Measurements from ENCODE around the gene NUP214. TPM values are rescaled to one million over a fixed set of nuclear protein-coding genes. Genes with fewer than 3 reads are reported as not detected.
A peak's percentile ranks its signal among the peaks of the same experiment; 100 is the strongest.
"Not testable (repeated sequence)": the region's sequence is repeated elsewhere in the genome, so short reads cannot be mapped to it uniquely, and the experiment has no call there.

The NUP214 gene
- total RNA-seq, 2 experiments from 2014 or later: 40.2 to 41.1 TPM

DNA sequence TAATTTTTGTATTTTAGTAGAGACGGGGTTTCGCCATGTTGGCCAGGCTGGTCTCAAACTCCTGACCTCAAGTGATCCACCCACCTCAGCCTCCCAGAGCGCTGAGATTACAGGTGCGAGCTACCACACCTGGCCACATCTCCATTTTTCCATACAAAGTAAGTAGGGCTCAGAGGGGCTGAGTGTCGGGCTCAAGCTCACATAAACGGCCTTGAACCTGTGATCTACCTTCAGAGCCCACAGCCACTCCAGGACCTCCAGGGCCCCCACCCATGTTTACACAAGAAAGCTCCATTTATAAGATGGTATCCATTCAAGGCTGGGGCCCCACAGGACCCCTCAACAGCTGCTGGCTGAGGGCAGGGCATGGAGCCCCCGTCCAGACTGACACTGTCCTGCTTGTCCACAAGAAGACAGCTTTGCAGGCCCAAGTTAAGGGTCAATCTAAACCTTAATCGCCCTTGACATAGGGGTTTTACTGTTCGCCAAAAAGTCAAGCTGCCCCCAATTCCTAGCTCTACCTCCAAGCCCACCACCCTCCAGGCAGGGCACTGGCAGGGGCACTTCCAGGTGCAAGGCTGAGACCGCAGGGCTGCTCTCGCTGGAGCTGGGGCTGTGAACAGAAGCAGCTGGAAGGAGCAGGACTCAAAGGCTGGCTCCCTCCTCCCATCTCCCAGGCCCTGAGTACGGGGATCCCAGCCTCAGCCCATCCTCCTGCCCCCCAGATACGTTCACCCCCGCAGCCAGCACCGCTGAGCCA, 132.1 kb downstream of the NUP214 start:
- no peaks in the 10 kb centered on the region for H3K9me3 Mint-ChIP-seq
- no peaks in the 10 kb centered on the region for H3K27me3 Mint-ChIP-seq (ENCODE audit: low read depth)
- H3K4me3 Mint-ChIP-seq: peak overlapping the region; percentile 34
- intact Hi-C loops (cut with micrococcal nuclease): no loop called here
- H3K36me3 Mint-ChIP-seq (ENCODE audit: low read depth): peaks cover 16% of the 10 kb centered on the region
- peaks cover 53% of the 10 kb centered on the region for H3K4me1 Mint-ChIP-seq (ENCODE audit: low read depth)
- DNase-seq: peak; percentile 9
- CTCF ChIA-PET: interaction anchor here (1.1 to 3.0 kb wide), 7 partner anchors 10 to 79 kb away, joined by 5 to 12 read pairs (median 10); no protein-coding TSS in a partner anchor
- peak overlapping the region; percentile 99 for H3K27ac Mint-ChIP-seq

- CTCF ChIA-PET: interaction anchor here (1.1 to 3.0 kb wide), 2 partner anchors 20 to 78 kb away, joined by 5 to 10 read pairs; no protein-coding TSS in a partner anchor
- H3K4me1 Mint-ChIP-seq (ENCODE audit: low read depth): peaks cover 53% of the 10 kb centered on the region
- H3K9me3 Mint-ChIP-seq: no peaks in the 10 kb centered on the region
- no peaks in the 10 kb centered on the region for H3K27me3 Mint-ChIP-seq (ENCODE audit: low read depth)
- peaks cover 22% of the 10 kb centered on the region for H3K36me3 Mint-ChIP-seq (ENCODE audit: low read depth)
- peak overlapping the region; percentile 99 for H3K27ac Mint-ChIP-seq
- DNase-seq: peak; percentile 6
- peak overlapping the region; percentile 18 for H3K4me3 Mint-ChIP-seq
- intact Hi-C loops (cut with micrococcal nuclease): no loop called here
Measured at GRCh38 chr9:131258186-131258585, 132.8 kb downstream of the NUP214 start.

- Mint-ChIP-seq H3K9me3 (no peaks in the 10 kb centered on the region), H3K27me3 (ENCODE audit: low read depth) (no peaks in the 10 kb centered on the region), H3K27ac (peak overlapping the region; percentile 46), H3K36me3 (ENCODE audit: low read depth) (peaks cover 27% of the 10 kb centered on the region), H3K4me1 (ENCODE audit: low read depth) (peaks cover 54% of the 10 kb centered on the region), H3K4me3 (no peak overlapping the region)
- CTCF ChIA-PET: no interaction called here
- no peak for DNase-seq
- intact Hi-C loops (cut with micrococcal nuclease): no loop called here
Measured at GRCh38 chr9:131258698-131259431, 133.5 kb downstream of the NUP214 start.

DNA sequence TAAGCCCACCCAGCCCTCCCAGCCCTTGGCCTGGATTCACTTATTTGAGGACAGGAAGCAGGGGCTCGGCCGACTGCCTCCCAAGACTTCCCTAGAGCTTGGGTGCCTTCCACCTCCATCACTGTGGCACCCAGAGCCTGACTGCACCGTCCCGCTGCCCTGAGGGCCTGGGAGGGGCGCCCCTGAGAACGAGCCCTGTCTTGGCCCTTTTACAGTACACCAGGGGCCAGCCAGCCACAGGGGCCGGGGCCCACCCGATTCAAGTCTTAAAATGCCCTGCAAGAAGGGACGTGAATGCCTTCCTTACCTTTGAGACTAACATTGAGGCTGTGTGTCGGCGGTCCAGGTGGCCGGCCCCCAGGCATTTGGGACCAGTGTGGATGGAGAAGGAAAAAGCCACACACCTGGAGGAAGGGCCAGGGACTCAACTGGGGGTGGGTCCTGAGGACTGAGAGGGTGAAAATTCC, 134.1 kb downstream of the NUP214 start:
- intact Hi-C loops (cut with micrococcal nuclease): no loop called here
- peaks cover 56% of the 10 kb centered on the region for H3K4me1 Mint-ChIP-seq (ENCODE audit: low read depth)
- no peak overlapping the region for H3K4me3 Mint-ChIP-seq
- H3K9me3 Mint-ChIP-seq: no peaks in the 10 kb centered on the region
- H3K36me3 Mint-ChIP-seq (ENCODE audit: low read depth): peaks cover 28% of the 10 kb centered on the region
- DNase-seq: peak; percentile 2
- H3K27ac Mint-ChIP-seq: peak overlapping the region; percentile 50
- CTCF ChIA-PET: no interaction called here
- no peaks in the 10 kb centered on the region for H3K27me3 Mint-ChIP-seq (ENCODE audit: low read depth)

- Mint-ChIP-seq H3K27me3 (ENCODE audit: low read depth) (no peaks in the 10 kb centered on the region), H3K4me1 (ENCODE audit: low read depth) (peaks cover 60% of the 10 kb centered on the region), H3K27ac (peak overlapping the region; percentile 18), H3K36me3 (ENCODE audit: low read depth) (peaks cover 28% of the 10 kb centered on the region), H3K4me3 (no peak overlapping the region), H3K9me3 (no peaks in the 10 kb centered on the region)
- CTCF ChIA-PET: no interaction called here
- DNase-seq: no peak
- intact Hi-C loops (cut with micrococcal nuclease): no loop called here
Measured at GRCh38 chr9:131259916-131260597, 134.7 kb downstream of the NUP214 start.

DNA sequence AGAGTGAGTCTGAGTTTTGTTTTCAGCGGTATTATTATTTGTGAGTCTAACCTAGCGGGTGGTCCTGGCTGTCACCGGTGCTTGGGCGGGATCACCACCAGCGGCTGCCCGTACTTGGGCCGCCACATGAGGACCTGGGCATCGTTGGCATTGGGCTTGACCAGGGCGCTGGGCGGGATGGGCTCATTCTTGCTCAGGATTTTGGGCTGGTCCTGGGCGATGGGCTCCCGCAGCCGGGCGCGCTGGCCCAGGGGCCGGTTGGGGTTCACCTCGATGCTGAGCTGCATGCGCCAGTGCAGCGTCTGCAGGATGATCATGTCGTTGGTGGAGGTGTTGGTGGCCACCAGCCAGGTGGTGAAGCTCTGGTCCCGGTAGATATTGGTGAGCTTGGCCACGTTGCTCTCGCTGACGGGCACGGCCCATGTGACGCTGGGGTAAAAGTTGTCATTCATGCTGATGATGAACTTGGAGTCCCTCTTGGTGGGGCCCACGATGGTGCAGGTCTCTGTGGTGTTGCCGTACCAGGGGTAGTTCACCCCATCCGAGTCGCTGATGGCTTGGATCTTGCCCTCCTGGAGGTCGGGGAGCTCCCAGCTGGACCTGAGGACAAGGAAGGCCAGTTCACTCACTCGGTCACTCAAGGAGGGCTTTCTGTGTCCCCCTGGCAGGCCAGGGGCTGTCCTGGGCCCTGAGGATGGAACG, 135.5 kb downstream of the NUP214 start:
- intact Hi-C loops (cut with micrococcal nuclease): no loop called here
- CTCF ChIA-PET: no interaction called here
- H3K27ac Mint-ChIP-seq: no peak overlapping the region

DNA sequence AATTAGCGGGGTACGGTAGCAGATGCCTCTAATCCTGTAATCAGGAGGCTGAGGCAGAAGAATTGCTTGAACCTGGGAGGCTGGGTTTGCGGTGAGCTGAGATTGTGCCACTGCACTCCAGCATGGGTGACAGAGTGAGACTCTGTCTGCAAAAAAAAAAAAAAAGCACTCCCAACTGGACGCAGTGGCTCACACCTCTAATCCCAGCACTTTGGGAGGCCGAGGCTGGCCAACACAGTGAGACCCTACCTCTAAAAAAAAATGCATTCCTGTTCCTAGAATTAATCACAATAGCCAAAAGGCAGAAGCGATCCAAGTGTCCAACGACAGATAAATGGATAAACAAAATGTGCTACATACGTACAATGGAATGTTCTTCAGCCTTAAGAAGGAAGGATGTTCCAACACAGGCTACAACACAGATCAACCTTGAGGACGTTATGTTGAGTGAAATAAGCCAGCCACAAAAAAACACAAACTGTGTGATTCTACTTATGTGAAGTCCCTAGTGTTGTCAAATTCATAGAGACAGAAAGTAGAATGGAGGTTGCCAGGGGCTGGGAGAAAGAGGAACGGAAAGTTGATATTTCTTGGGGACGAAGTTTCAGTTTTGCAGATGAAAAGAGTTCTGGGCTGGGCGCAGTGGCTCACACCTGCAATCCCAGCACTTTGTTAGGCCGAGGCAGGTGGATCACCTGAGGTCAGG, 137.1 kb downstream of the NUP214 start:
- peak overlapping the region; percentile 13 for H3K4me3 Mint-ChIP-seq
- peak overlapping the region; percentile 81 for H3K27ac Mint-ChIP-seq
- CTCF ChIA-PET: no interaction called here
- peaks cover 73% of the 10 kb centered on the region for H3K4me1 Mint-ChIP-seq (ENCODE audit: low read depth)
- H3K9me3 Mint-ChIP-seq: no peaks in the 10 kb centered on the region
- H3K27me3 Mint-ChIP-seq (ENCODE audit: low read depth): no peaks in the 10 kb centered on the region
- intact Hi-C loops (cut with micrococcal nuclease): no loop called here
- H3K36me3 Mint-ChIP-seq (ENCODE audit: low read depth): peaks cover 30% of the 10 kb centered on the region
- DNase-seq: no peak

More for the DNA sequence above, 135.5 kb downstream of the NUP214 start:
- peaks cover 28% of the 10 kb centered on the region for H3K36me3 Mint-ChIP-seq (ENCODE audit: low read depth)
- H3K4me1 Mint-ChIP-seq (ENCODE audit: low read depth): peaks cover 64% of the 10 kb centered on the region
- DNase-seq: no peak
- H3K9me3 Mint-ChIP-seq: no peaks in the 10 kb centered on the region
- H3K27me3 Mint-ChIP-seq (ENCODE audit: low read depth): no peaks in the 10 kb centered on the region
- H3K4me3 Mint-ChIP-seq: no peak overlapping the region

GRCh38 chr9:131263033-131263343, 137.6 kb downstream of the NUP214 start:
- peak overlapping the region; percentile 81 for H3K27ac Mint-ChIP-seq
- H3K9me3 Mint-ChIP-seq; H3K27me3 Mint-ChIP-seq (ENCODE audit: low read depth); DNase-seq; CTCF ChIA-PET; intact Hi-C loops (cut with micrococcal nuclease): not testable (repeated sequence)
- peak overlapping the region; percentile 13 for H3K4me3 Mint-ChIP-seq
- H3K36me3 Mint-ChIP-seq (ENCODE audit: low read depth): peaks cover 30% of the 10 kb centered on the region
- H3K4me1 Mint-ChIP-seq (ENCODE audit: low read depth): peaks cover 69% of the 10 kb centered on the region

- Mint-ChIP-seq H3K9me3 (no peaks in the 10 kb centered on the region), H3K27me3 (ENCODE audit: low read depth) (no peaks in the 10 kb centered on the region), H3K4me3 (peak overlapping the region; percentile 76), H3K27ac (peak overlapping the region; percentile 99), H3K36me3 (ENCODE audit: low read depth) (peaks cover 29% of the 10 kb centered on the region), H3K4me1 (ENCODE audit: low read depth) (peaks cover 71% of the 10 kb centered on the region)
- DNase-seq: no peak
- CTCF ChIA-PET: interaction anchor here (1.2 to 1.3 kb wide), 3 partner anchors 9 to 85 kb away, joined by 3 to 4 read pairs (median 4); no protein-coding TSS in a partner anchor
- intact Hi-C loops (cut with micrococcal nuclease): no loop called here
Measured at GRCh38 chr9:131263701-131264100, 138.3 kb downstream of the NUP214 start.

GRCh38 chr9:131264231-131264630, 138.8 kb downstream of the NUP214 start:
- intact Hi-C loops (cut with micrococcal nuclease): no loop called here
- H3K27ac Mint-ChIP-seq: peak overlapping the region; percentile 99
- peaks cover 73% of the 10 kb centered on the region for H3K4me1 Mint-ChIP-seq (ENCODE audit: low read depth)
- no peaks in the 10 kb centered on the region for H3K27me3 Mint-ChIP-seq (ENCODE audit: low read depth)
- H3K9me3 Mint-ChIP-seq: no peaks in the 10 kb centered on the region
- CTCF ChIA-PET: interaction anchor here (0.6 to 1.3 kb wide), 4 partner anchors 9 to 88 kb away, joined by 3 to 5 read pairs (median 4); no protein-coding TSS in a partner anchor
- peak; percentile 59 for DNase-seq
- H3K36me3 Mint-ChIP-seq (ENCODE audit: low read depth): peaks cover 29% of the 10 kb centered on the region
- peak overlapping the region; percentile 76 for H3K4me3 Mint-ChIP-seq

All from activated naive CD4-positive, alpha-beta T cell treated with anti-CD3 and anti-CD28 coated beads for 36 hours (primary cell).